Stimulated activated CD4-positive, alpha-beta T cell treated with anti-CD3 and anti-CD28 coated beads, Interleukin-12 subunit alpha, Interleukin-12 subunit beta, amount 100 ng/mL, for 48 hours (primary cell): ENCODE data around the gene COA8.
A peak's percentile ranks its signal among the peaks of the same experiment; 100 is the strongest.

ENCODE experiments used
- DNase-seq, 3 donors: peaks; one replicate each; pipeline ENCODE4 v3.0.0-alpha.2; 2020; ENCODE audit warnings: low read depth in 2 of 3, low spot score in 1 of 3

The COA8 gene

DNA sequence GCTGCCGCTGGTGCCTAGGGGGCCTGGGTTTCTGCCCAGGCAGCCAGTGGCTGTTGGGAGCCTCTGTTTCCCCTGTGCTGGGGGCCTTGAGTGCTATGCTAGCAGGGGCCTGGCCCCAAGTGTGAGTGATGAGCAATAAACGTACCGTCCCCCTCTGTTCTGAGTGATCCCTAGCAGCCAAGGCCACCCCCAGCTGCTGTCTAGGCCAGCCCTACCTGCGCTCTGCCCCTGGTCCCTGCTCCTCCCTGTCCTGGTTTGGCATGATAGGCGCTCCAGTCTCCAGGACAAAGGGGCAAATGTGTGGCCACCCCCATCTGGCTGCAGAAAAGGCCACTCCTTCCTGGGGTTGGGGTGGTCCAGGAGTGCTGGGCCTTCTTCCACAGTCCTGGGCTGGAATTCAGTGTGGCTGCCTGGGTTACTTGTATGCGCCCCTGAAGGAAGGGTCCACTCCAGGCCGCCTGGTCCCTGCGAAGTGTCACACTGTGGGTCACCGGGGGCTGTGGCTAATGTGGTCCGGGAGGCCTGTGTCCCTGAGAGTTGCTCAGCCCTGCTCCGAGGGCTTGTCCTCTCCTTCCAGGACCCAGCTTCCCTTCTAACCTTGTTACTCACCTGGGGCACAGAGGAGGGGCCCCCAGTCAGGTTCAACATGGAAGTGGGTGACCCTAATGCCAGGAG lies 26.7 kb upstream of the COA8 start:
- DNase-seq = no peak

DNA sequence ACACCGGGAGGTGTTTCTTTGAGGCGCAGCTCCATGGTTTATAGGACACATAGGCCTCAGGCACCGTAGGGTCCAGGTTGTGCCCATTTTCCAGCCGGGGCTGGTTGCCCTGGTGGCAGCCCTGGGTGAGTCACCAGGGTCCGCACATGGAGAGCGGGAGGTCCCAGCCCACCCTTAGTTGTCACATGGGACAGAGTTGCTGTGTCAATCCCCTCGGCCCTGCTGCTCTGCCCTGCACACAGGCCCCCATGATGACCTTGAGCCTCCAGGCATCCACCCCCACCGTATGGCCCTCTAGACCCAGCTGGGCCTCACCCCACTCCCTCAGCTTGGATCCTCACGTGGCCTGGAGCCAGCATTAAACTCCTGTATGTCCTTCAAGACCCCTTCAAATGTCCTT lies 26.1 kb upstream of the COA8 start:
- no peak for DNase-seq

DNA sequence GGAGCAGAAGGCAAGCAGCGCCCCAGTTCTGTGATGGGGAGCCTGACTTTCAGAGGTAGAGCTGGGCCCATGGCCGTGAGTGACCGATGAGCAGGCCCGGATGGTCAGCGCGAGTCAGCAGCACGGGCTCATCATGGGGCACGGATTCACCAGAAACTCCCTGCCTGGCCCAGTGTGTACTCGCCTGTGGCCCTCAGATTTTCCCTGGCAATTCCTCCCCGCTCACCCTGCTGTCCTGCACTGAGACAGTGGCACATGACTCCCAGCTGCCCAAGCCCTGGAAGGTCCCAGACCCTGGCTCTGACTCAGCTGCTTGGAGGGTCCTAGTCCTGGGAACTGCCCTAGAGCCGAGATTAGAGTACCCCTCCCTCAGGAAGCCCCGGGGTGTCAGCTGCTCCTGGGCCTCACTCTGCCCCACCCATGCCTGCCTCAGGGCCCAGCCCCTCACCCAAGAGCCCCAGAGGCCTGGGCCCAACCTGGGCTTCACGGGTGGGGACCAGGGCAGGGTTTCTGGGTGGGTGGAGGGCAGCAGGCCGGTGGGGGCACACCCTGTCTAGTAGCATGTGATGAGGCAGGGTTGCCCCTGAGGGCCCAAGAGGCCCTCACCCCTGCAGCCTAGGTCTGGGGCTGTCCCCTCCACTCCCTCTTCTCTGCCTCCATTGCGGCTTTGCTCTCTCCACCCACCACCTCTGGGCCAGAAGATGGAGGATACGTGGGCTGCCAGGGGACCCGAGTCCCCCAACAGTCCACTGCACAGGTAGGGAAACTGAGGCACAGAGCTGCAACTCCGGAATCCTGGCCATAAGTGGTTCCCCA lies 25.4 kb upstream of the COA8 start:
- no peak for DNase-seq

DNA sequence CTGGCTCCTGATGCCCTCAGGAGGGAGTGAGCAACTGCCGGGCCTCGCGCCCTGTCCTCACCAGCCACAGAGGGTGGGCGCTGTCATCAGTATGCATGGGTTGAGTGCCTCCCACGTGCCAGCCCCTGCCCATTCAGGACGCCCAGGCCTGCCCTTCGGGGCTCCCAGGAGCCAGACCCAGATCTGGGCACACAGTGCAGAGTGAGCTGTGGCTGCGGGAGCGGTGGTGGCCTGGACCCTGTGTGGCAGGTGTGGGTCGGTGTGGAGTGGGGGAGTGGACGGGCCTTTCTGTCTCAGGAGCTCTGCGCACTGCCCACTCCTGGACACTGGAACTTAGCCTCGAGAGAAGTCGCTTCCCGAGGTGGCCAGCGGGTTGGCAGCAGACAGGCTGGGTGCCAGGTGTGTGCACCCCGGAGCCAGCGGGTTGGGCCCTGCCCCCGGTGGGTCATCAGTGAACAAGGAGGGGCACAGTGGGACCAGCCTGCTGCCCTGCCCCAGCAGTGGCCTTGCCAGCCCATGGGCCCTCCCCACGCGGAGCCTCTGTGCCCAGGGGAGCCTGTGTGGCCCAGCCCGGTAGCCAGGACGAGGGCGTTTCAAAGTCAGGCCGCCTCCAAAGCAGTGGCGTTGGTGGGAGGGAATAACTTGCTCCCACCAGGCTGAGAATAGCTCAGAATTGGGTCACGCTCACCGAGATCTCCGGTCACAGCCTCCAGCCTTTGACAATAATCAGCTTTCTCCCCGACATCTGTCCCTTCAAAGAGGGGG lies 24.3 kb upstream of the COA8 start:
- no peak for DNase-seq

GRCh38 chr14:103539056-103539825 lies 23.5 kb upstream of the COA8 start:
- DNase-seq = no peak

DNA sequence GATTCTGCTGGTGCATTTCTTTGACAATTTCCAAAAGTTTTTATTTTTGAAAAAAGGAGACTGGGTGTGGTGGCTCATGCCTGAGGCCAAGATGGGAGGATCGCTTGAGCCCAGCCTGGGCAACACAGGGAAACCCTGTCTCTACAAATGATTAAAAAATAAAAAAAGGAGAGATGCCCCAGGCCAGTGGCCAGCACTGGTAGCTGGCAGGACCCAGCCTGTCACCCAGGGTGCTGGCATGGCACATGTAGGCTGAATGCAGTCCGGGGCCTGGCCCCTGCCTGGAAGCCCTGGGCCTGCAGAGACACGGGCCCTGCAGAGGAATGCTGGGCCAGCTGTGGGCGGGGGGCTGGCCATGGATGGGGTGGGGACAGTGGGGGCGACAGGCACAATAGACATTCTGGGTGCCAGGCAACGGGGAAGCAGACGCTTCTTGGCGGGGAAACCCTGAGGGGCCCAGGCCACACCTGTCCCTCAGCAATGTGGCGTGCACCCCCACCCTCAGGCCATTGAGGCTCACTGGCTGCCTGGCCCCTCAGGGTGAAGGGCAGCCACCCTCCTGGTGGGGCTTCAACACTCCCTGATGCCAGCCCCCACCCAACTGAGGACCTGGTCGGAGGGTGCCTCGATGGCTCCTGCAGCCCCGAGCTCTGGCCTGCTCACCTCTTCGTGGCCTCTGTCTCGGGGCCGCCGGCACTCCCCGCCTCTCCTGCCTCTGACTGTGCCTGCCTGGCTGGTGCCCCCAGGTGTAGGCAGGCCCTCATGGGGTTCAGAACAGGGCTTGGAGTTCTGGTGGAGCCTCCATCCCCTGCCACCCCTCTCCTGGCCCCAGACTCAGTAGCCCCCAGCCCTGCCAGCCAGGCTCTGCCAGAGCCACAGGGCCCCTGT lies 21.7 kb upstream of the COA8 start:
- DNase-seq = no peak

- no peak for DNase-seq
These were observed 20.8 kb upstream of the COA8 start for GRCh38 chr14:103541709-103542604.

GRCh38 chr14:103542605-103543088 lies 20.1 kb upstream of the COA8 start:
- DNase-seq = no peak

DNA sequence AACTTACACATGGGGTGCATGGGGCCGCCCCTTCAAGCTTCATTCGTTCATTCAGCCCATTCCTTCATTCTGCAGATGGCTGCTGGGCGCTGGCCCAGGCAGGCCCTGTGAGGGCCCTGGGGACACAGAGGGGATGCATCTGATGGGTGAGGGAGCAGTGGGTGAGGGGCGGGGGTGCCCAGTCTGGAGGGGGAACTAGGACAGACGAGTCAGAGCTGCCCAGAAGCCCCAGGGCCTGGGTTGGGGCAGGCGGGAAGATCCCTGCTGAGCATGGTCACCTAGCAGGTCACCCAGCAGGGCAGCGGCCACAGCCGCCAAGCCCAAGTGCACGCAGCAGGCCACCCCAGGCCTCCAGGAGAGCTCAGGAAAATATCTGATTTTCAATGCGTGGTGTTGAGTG lies 19.6 kb upstream of the COA8 start:
- DNase-seq = no peak

- no peak for DNase-seq
These were observed 18.9 kb upstream of the COA8 start for GRCh38 chr14:103543721-103544387.

GRCh38 chr14:103544388-103545218 lies 18.2 kb upstream of the COA8 start:
- DNase-seq = no peak

- no peak for DNase-seq
These were observed 17.4 kb upstream of the COA8 start for GRCh38 chr14:103545219-103545914.

DNA sequence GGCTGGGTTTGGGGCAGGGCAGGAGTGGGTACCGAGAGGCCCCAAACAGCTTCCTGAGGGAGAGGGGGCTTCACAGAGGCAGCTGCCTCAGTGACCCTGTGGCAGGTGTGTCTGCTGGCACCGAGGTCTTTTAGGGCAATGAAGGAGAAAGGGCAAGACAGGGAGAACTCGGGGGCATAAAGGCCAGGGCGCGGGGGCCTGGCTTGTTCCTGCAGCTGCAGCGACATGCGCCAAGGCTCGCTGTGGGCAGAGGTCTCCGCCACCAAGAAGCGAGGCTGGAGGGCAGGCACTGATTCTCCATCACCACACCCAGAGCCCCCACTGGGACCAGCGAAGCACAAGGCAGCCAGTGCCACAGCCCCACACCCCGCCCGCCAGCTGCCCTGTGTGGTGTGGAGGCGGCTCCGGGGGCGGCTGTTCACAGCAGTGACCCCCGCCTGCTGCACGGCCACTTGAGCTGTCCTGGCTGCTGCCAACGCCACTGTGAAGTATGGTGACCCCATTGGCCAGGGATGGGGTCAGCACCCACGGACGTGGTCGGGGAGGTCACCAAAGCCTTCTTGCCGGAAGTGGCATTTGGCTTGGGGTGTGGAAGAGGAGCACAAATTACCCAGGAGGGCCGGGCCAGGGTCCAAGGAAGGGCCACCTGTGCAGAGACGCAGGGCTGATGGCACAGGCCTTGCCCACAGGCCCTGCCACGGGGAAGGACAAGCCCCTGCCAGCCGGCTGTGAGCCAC lies 16.7 kb upstream of the COA8 start:
- DNase-seq = no peak

DNA sequence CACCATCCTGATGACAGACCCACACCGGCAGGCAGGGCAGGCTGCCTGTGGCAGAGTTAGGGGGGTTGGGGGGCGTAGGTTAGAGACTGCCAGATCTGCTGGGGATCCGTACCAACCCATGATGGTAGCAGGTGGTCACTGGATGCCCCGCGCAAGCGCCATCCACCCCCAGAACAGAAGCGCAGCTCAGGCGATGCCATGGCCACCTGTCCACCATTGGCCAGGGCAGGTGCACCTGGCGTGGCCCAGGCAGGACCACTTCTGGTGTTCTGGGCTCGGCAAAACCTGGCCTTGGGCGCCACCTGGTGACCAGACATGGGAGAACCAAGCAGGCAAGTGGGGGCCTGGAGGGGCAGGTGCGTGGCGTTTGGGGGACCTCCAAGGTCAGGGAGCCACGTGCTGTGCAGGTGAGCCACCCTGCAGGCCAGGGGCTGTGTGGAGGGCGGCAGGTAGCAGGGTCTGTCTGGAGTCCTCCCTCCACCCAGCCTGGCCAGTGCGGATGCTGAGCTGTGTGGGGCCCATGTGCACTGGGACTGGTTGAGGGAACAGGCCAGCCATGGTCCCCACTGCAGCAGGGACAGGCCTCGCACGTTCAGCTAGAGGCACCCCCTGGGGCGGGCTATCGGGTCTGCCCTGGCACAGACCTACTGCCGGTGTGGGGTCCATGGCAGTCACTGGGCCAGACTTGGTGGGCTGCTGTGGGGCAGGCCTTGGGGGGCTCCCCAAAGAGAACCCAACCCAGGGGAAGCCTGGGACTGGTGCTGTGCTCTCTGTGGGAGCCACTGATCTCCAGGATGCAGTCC lies 15.9 kb upstream of the COA8 start:
- DNase-seq = peak; percentile 59 to 65 (median 61)

GRCh38 chr14:103547455-103547940 lies 15.3 kb upstream of the COA8 start:
- DNase-seq = no peak
